ENCODE results near the gene TNNI3K. TPM values are rescaled to one million over a fixed set of nuclear protein-coding genes. Genes with fewer than 3 reads are reported as not detected.

TNNI3K gene
- total RNA-seq, 1 donor from 2014 or later: not detected

DNA sequence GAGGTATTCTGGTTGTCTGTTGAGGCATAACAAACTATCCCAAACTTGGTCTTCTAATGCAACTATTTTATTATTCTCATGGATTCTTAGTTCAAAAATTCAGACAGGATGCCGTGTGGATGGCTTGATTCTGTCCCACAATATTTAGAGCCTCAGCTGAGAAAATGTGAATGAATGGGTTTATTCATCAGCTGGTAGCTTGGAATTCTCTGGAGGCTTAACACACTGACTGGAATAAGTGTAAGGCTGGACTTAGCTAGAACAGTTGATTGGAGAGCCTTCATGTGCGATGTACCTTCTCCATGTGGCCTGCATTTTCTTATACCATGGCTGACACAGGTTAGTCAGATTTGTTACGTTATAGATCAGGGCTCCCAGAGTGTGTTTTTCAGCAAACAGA, 30.8 kb downstream of the TNNI3K start:
- Mint-ChIP-seq H3K27me3 (no peaks in the 10 kb centered on the region), H3K9me3 (no peaks in the 10 kb centered on the region)

GRCh38 chr1:74271503-74271902, 36.3 kb downstream of the TNNI3K start:
- DNase-seq (ENCODE audit: extremely low spot score, unreplicated experiment): no peak
- no peaks in the 10 kb centered on the region for H3K9me3 Mint-ChIP-seq
- H3K4me1 Mint-ChIP-seq (ENCODE audit: unreplicated experiment): no peaks in the 10 kb centered on the region

More for the DNA sequence above, 30.8 kb downstream of the TNNI3K start:
- no peak for TF ChIP-seq CTCF (conservative IDR thresholded peaks at IDR 0.05)
- H3K36me3 Mint-ChIP-seq: no peaks in the 10 kb centered on the region
- no peak overlapping the region for H3K27ac Mint-ChIP-seq
- no peaks in the 10 kb centered on the region for H3K4me1 Mint-ChIP-seq (ENCODE audit: unreplicated experiment)
- DNase-seq (ENCODE audit: extremely low spot score, unreplicated experiment): no peak
- no peak overlapping the region for H3K4me3 Mint-ChIP-seq

GRCh38 chr1:74280642-74281396, 45.6 kb downstream of the TNNI3K start:
- H3K27ac Mint-ChIP-seq: no peak overlapping the region
- no peak for DNase-seq (ENCODE audit: extremely low spot score, unreplicated experiment)
- no peaks in the 10 kb centered on the region for H3K36me3 Mint-ChIP-seq
- H3K9me3 Mint-ChIP-seq: no peaks in the 10 kb centered on the region
- no peaks in the 10 kb centered on the region for H3K27me3 Mint-ChIP-seq
- no peak overlapping the region for H3K4me3 Mint-ChIP-seq
- H3K4me1 Mint-ChIP-seq (ENCODE audit: unreplicated experiment): no peaks in the 10 kb centered on the region
- no peak for TF ChIP-seq CTCF (conservative IDR thresholded peaks at IDR 0.05)

More at GRCh38 chr1:74271503-74271902, 36.3 kb downstream of the TNNI3K start:
- TF ChIP-seq CTCF (conservative IDR thresholded peaks at IDR 0.05): no peak
- H3K4me3 Mint-ChIP-seq: no peak overlapping the region
- no peaks in the 10 kb centered on the region for H3K36me3 Mint-ChIP-seq
- no peaks in the 10 kb centered on the region for H3K27me3 Mint-ChIP-seq
- H3K27ac Mint-ChIP-seq: no peak overlapping the region

GRCh38 chr1:74286414-74286813, 51.2 kb downstream of the TNNI3K start:
- Mint-ChIP-seq H3K9me3 (peaks cover 8% of the 10 kb centered on the region), H3K4me3 (no peak overlapping the region), H3K27me3 (no peaks in the 10 kb centered on the region), H3K36me3 (no peaks in the 10 kb centered on the region), H3K27ac (no peak overlapping the region), H3K4me1 (ENCODE audit: unreplicated experiment) (no peaks in the 10 kb centered on the region)
- TF ChIP-seq CTCF (conservative IDR thresholded peaks at IDR 0.05): no peak
- no peak for DNase-seq (ENCODE audit: extremely low spot score, unreplicated experiment)

- Mint-ChIP-seq H3K27ac (no peak overlapping the region), H3K27me3 (no peaks in the 10 kb centered on the region), H3K36me3 (no peaks in the 10 kb centered on the region), H3K4me3 (no peak overlapping the region), H3K4me1 (ENCODE audit: unreplicated experiment) (no peaks in the 10 kb centered on the region), H3K9me3 (no peaks in the 10 kb centered on the region)
- DNase-seq (ENCODE audit: extremely low spot score, unreplicated experiment): no peak
- TF ChIP-seq CTCF (conservative IDR thresholded peaks at IDR 0.05): no peak
Observed at GRCh38 chr1:74314438-74314837, 79.3 kb downstream of the TNNI3K start.
